ENCODE measurements around the gene CDT1. TPM values are rescaled to one million over a fixed set of nuclear protein-coding genes. Genes with fewer than 3 reads are reported as not detected.
A peak's percentile ranks its signal among the peaks of the same experiment; 100 is the strongest.

CDT1 gene
- total RNA-seq, 1 experiment from 2014 or later, result 154 TPM

DNA sequence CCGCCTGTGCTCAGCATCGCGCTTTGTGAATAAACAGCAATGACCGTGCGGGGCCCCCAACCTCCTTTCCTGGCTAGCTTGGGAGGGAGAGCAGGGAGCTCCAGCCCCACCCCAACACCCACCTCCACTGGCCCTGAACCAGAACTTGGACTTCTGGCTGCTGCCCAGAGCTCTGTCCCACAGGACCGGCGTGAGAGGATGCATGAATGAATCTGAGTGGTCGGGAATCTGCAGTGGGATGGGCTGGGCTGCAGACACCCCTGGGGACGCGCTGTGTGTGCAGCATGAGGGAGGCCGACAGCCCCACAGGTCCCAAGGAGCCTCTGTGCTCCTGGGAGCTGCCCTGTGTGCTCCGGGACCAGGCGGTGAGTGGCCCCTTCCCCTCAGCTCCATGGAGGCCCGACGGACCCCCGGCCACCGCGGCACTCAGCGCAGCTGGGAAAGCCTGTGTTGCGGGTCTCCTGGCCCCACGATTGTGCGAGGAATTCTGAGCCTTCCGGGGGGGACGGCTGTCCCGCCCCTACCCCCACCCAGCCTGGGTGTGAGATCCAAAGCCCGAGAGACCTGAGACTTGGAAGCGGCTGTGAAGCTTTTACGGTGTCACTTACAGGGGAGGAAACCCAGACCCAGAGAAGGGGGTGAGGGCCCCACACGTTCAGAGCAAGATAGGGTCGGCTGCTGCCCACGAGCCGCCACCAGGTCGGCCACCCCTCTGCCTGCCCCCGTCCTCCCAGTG is 24.0 kb upstream of the CDT1 start (continued):
- TF ChIP-seq NR2C2 (CRISPR knock-in tag; IDR thresholded peaks at IDR 0.05), result no peak
- TF ChIP-seq NFE2L1 (CRISPR knock-in tag; IDR thresholded peaks at IDR 0.05), result no peak
- TF ChIP-seq, protein P1, sequence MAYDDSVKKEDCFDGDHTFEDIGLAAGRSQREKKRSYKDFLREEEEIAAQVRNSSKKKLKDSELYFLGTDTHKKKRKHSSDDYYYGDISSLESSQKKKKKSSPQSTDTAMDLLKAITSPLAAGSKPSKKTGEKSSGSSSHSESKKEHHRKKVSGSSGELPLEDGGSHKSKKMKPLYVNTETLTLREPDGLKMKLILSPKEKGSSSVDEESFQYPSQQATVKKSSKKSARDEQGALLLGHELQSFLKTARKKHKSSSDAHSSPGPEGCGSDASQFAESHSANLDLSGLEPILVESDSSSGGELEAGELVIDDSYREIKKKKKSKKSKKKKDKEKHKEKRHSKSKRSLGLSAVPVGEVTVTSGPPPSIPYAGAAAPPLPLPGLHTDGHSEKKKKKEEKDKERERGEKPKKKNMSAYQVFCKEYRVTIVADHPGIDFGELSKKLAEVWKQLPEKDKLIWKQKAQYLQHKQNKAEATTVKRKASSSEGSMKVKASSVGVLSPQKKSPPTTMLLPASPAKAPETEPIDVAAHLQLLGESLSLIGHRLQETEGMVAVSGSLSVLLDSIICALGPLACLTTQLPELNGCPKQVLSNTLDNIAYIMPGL (CRISPR knock-in tag; IDR thresholded peaks at IDR 0.05), result no peak
- TF ChIP-seq, protein P2, sequence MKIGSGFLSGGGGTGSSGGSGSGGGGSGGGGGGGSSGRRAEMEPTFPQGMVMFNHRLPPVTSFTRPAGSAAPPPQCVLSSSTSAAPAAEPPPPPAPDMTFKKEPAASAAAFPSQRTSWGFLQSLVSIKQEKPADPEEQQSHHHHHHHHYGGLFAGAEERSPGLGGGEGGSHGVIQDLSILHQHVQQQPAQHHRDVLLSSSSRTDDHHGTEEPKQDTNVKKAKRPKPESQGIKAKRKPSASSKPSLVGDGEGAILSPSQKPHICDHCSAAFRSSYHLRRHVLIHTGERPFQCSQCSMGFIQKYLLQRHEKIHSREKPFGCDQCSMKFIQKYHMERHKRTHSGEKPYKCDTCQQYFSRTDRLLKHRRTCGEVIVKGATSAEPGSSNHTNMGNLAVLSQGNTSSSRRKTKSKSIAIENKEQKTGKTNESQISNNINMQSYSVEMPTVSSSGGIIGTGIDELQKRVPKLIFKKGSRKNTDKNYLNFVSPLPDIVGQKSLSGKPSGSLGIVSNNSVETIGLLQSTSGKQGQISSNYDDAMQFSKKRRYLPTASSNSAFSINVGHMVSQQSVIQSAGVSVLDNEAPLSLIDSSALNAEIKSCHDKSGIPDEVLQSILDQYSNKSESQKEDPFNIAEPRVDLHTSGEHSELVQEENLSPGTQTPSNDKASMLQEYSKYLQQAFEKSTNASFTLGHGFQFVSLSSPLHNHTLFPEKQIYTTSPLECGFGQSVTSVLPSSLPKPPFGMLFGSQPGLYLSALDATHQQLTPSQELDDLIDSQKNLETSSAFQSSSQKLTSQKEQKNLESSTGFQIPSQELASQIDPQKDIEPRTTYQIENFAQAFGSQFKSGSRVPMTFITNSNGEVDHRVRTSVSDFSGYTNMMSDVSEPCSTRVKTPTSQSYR (CRISPR knock-in tag; IDR thresholded peaks at IDR 0.05), result no peak
- TF ChIP-seq ZNF671 (CRISPR knock-in tag; IDR thresholded peaks at IDR 0.05), result no peak
- TF ChIP-seq GABPB1 (CRISPR knock-in tag; IDR thresholded peaks at IDR 0.05), result no peak
- TF ChIP-seq, protein P3, sequence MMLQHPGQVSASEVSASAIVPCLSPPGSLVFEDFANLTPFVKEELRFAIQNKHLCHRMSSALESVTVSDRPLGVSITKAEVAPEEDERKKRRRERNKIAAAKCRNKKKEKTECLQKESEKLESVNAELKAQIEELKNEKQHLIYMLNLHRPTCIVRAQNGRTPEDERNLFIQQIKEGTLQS (CRISPR knock-in tag; conservative IDR thresholded peaks at IDR 0.05), result no peak

DNA sequence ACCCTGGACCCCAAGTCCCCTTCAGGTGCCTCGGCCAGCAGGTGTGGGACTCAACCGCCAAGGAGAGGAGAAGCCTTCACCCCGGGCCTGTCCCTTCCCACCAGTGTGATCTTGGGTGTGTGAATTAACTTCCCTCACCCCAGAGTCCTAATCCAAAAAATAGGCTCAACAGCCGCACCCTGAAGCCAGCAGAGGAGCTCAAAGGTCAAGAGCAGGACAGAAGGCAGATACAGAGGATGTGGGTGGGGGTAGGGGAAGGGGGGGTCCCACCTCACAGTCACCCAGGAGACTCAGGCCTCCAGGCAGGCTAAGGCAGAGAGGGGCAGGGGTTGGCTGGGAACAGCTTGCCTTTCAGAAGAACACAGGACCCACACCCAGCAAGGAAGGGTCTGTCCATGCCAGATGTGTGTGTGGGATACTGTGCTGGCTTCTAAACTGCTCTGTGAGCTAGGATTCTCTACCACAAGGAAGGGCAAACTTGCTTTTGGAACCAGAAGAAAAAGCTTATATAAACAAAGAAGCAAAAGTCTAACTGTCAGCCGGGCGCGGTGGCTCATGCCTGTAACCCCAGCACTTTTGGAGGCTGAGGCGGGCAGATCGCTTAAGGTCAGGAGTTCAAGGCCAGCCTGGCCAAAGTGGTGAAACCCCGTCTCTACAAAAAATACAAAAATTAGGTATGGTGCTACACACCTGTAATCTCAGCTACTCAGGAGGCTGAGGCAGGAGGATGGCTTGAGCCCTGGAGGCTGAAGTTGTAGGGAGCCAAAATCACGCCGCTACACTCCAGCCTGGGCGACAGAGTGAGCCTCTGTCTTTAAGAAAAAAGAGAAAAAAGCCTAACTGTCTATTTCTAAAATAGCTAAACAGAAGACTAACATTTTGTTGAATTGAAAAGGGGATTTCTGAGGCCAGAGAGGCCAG is 23.2 kb upstream of the CDT1 start:
- peaks cover 15% of the 10 kb centered on the region for H3K4me1 Mint-ChIP-seq
- H3K4me3 Mint-ChIP-seq, result no peak overlapping the region
- no peaks in the 10 kb centered on the region for H3K27me3 Mint-ChIP-seq (ENCODE audit: low read depth)
- H3K36me3 Mint-ChIP-seq, result no peaks in the 10 kb centered on the region
- ChIA-PET CTCF (interaction anchor here (0.7 to 10.5 kb wide), 10 partner anchors 9 to 43 kb away, joined by 3 to 117 read pairs (median 4); no protein-coding TSS in a partner anchor), POLR2A (interaction anchor here (0.9 kb wide), 1 partner anchor 13 kb away, joined by 3 read pairs; no protein-coding TSS in a partner anchor)
- TF ChIP-seq JAZF1 (CRISPR knock-in tag; IDR thresholded peaks at IDR 0.05), result no peak
- DNase-seq (ENCODE audit: low spot score) (no peak), ATAC-seq (no peak)
- peak overlapping the region; percentile 72; the same call in 1 of the 2 replicates for H3K27ac Mint-ChIP-seq
- H3K9me3 Mint-ChIP-seq, result no peaks in the 10 kb centered on the region

DNA sequence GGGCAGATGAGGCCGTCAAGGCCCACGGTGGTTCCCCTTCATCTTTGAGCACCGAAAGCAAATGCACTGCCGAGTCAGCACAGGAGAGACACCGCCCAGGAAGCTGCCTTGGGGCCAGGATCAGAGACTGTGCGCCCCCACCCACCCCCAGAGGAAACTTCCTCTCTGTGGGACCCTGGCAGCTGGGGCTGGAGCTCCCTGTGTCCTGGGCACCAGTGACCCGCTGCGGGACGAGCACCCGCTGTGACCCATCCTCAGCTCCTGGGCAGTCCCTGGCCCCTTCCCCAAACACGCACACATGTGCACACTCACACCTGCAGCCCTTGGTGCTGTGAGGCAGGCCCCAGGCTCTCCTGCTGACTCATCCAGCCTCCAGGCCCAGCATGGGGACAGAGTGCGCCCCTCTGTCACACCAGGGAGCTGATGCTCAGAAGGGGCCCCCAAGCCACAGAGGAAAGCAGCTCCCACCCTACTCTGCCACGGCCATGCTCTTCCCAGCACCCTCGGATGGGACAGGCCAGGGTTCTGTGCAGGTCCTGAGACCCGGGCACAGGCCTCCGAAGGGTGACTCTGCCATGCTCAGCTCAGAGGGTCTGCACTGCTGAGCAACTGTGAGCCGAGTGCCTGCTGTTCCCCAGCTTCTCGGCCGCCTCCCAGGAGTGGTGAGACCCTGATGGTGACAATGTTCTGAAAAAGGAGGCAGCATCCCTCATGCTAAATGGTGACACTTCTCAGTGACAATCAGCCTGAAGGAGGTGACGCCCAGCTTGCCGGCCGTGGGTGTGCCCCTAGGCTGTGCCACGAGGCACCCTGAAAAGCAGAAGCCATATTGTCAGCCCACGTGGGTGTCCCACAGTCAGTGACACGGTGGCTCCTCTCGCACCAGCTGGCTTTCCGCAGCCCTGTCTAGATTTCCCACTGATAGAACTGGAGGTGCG is 22.2 kb upstream of the CDT1 start:
- DNase-seq (ENCODE audit: low spot score), result no peak

More for the DNA sequence above, 22.2 kb upstream of the CDT1 start:
- Mint-ChIP-seq H3K9me3 (no peaks in the 10 kb centered on the region), H3K4me1 (peaks cover 15% of the 10 kb centered on the region), H3K4me3 (no peak overlapping the region), H3K27ac (peak overlapping the region; percentile 82), H3K27me3 (ENCODE audit: low read depth) (0 out of 2 replicates have a peak, but pooled peaks cover 3% of the 10 kb centered on the region), H3K36me3 (no peaks in the 10 kb centered on the region)
- TF ChIP-seq, protein P4, sequence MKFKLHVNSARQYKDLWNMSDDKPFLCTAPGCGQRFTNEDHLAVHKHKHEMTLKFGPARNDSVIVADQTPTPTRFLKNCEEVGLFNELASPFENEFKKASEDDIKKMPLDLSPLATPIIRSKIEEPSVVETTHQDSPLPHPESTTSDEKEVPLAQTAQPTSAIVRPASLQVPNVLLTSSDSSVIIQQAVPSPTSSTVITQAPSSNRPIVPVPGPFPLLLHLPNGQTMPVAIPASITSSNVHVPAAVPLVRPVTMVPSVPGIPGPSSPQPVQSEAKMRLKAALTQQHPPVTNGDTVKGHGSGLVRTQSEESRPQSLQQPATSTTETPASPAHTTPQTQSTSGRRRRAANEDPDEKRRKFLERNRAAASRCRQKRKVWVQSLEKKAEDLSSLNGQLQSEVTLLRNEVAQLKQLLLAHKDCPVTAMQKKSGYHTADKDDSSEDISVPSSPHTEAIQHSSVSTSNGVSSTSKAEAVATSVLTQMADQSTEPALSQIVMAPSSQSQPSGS (CRISPR knock-in tag; IDR thresholded peaks at IDR 0.05; ENCODE audit: borderline replicate concordance, low read depth), result no peak
- TF ChIP-seq ZNF219 (CRISPR knock-in tag; IDR thresholded peaks at IDR 0.05; ENCODE audit: borderline replicate concordance) (no peak), CREM (CRISPR knock-in tag; IDR thresholded peaks at IDR 0.05) (no peak), ZNF263 (CRISPR knock-in tag; IDR thresholded peaks at IDR 0.05; ENCODE audit: low read depth) (no peak)
- CTCF ChIA-PET, result interaction anchor here (1.1 to 10.5 kb wide), 9 partner anchors 10 to 386 kb away, joined by 3 to 117 read pairs (median 5); no protein-coding TSS in a partner anchor
- ATAC-seq, result no peak
- POLR2A ChIA-PET, result interaction anchor here (1.2 to 1.7 kb wide), 2 partner anchors 11 kb away, joined by 3 to 5 read pairs; no protein-coding TSS in a partner anchor

Data from WTC11 (cell line).